Measurements from ENCODE around the gene SLC45A1.

SLC45A1 gene

GRCh38 chr1:8348047-8348776, 30.3 kb downstream of the SLC45A1 start:
- H3K9me3 ChIP-seq (ENCODE audit: insufficient read depth, low read depth, low read length), result no peaks in the 10 kb centered on the region
- no peaks in the 10 kb centered on the region for H3K79me2 ChIP-seq (ENCODE audit: insufficient read depth, low read length)
- no peaks in the 10 kb centered on the region for H3F3A ChIP-seq (ENCODE audit: low read depth)
- H3K36me3 ChIP-seq (ENCODE audit: insufficient read depth, low read length), result peaks cover 9% of the 10 kb centered on the region; the same call in 1 of the 2 replicates
- H3K4me3 ChIP-seq (ENCODE audit: low read length, poor library complexity, severe bottlenecking), result no peak overlapping the region
- no peak for TF ChIP-seq CTCF (conservative IDR thresholded peaks at IDR 0.05; ENCODE audit: low read length)
- TF ChIP-seq EZH2phosphoT487 (IDR thresholded peaks at IDR 0.05; ENCODE audit: borderline replicate concordance), result no peak
- no peak overlapping the region for H3K9ac ChIP-seq (ENCODE audit: low read depth, low read length, poor library complexity, severe bottlenecking)
- no peaks in the 10 kb centered on the region for H3K9me2 ChIP-seq (replicated peaks; ENCODE audit: low read depth, low read length)
- H3K4me1 ChIP-seq (ENCODE audit: insufficient read depth, low read length, poor library complexity, severe bottlenecking), result no peaks in the 10 kb centered on the region
- no peak overlapping the region for H2AFZ ChIP-seq (ENCODE audit: low read length)
- H3K4me2 ChIP-seq (ENCODE audit: low read depth, low read length, poor library complexity, severe bottlenecking), result no peak overlapping the region
- no peaks in the 10 kb centered on the region for H4K20me1 ChIP-seq (ENCODE audit: insufficient read depth, low read length, poor library complexity, severe bottlenecking)
- no peaks in the 10 kb centered on the region for H3K27me3 ChIP-seq (ENCODE audit: insufficient read depth, low read length, poor library complexity, severe bottlenecking)

- H3K79me2 ChIP-seq (ENCODE audit: insufficient read depth, low read length), result no peaks in the 10 kb centered on the region
- no peak overlapping the region for H3K4me3 ChIP-seq (ENCODE audit: low read length, poor library complexity, severe bottlenecking)
- H3K4me1 ChIP-seq (ENCODE audit: insufficient read depth, low read length, poor library complexity, severe bottlenecking), result no peaks in the 10 kb centered on the region
- H3K27me3 ChIP-seq (ENCODE audit: insufficient read depth, low read length, poor library complexity, severe bottlenecking), result no peaks in the 10 kb centered on the region
- H2AFZ ChIP-seq (ENCODE audit: low read length), result no peak overlapping the region
- H3K9me3 ChIP-seq (ENCODE audit: insufficient read depth, low read depth, low read length), result no peaks in the 10 kb centered on the region
- H3K9ac ChIP-seq (ENCODE audit: low read depth, low read length, poor library complexity, severe bottlenecking), result no peak overlapping the region
- TF ChIP-seq CTCF (conservative IDR thresholded peaks at IDR 0.05; ENCODE audit: low read length), result peak; percentile 85
- TF ChIP-seq EZH2phosphoT487 (IDR thresholded peaks at IDR 0.05; ENCODE audit: borderline replicate concordance), result no peak
- H4K20me1 ChIP-seq (ENCODE audit: insufficient read depth, low read length, poor library complexity, severe bottlenecking), result no peaks in the 10 kb centered on the region
- H3K4me2 ChIP-seq (ENCODE audit: low read depth, low read length, poor library complexity, severe bottlenecking), result no peak overlapping the region
- H3K9me2 ChIP-seq (replicated peaks; ENCODE audit: low read depth, low read length), result no peaks in the 10 kb centered on the region
- H3K36me3 ChIP-seq (ENCODE audit: insufficient read depth, low read length), result peaks cover 16% of the 10 kb centered on the region; the same call in 1 of the 2 replicates
- H3F3A ChIP-seq (ENCODE audit: low read depth), result no peaks in the 10 kb centered on the region
Measured at GRCh38 chr1:8348777-8349472, 31.0 kb downstream of the SLC45A1 start.

- Histone ChIP-seq H3K9ac (ENCODE audit: low read depth, low read length, poor library complexity, severe bottlenecking) (no peak overlapping the region), H3K9me2 (replicated peaks; ENCODE audit: low read depth, low read length) (no peaks in the 10 kb centered on the region), H2AFZ (ENCODE audit: low read length) (no peak overlapping the region), H3K36me3 (ENCODE audit: insufficient read depth, low read length) (peaks cover 18% of the 10 kb centered on the region; the same call in 1 of the 2 replicates), H3K27me3 (ENCODE audit: insufficient read depth, low read length, poor library complexity, severe bottlenecking) (no peaks in the 10 kb centered on the region), H4K20me1 (ENCODE audit: insufficient read depth, low read length, poor library complexity, severe bottlenecking) (no peaks in the 10 kb centered on the region), H3K4me1 (ENCODE audit: insufficient read depth, low read length, poor library complexity, severe bottlenecking) (no peaks in the 10 kb centered on the region), H3F3A (ENCODE audit: low read depth) (no peaks in the 10 kb centered on the region), H3K4me3 (ENCODE audit: low read length, poor library complexity, severe bottlenecking) (no peak overlapping the region), H3K9me3 (ENCODE audit: insufficient read depth, low read depth, low read length) (no peaks in the 10 kb centered on the region), H3K4me2 (ENCODE audit: low read depth, low read length, poor library complexity, severe bottlenecking) (no peak overlapping the region), H3K79me2 (ENCODE audit: insufficient read depth, low read length) (no peaks in the 10 kb centered on the region)
- TF ChIP-seq CTCF (conservative IDR thresholded peaks at IDR 0.05; ENCODE audit: low read length) (no peak), EZH2phosphoT487 (IDR thresholded peaks at IDR 0.05; ENCODE audit: borderline replicate concordance) (no peak)
Measured at GRCh38 chr1:8349473-8349865, 31.6 kb downstream of the SLC45A1 start.

All from Loucy (cell line).